Parathyroid adenoma (tissue), 2 donors: ENCODE data around the gene PARP12.

Experiments
- H2AFZ ChIP-seq: fragments of 300-600 bp; sonication (generic); one replicate; pipeline ENCODE4 v1.7.0; 2017; ENCODE audit warnings: antibody characterized with exemption, mild to moderate bottlenecking
- H3K27ac ChIP-seq: fragments of 300-600 bp; sonication (generic); one replicate; pipeline ENCODE4 v1.7.0; 2017
- H3K27me3 ChIP-seq: fragments of 300-600 bp; sonication (generic); one replicate; pipeline ENCODE4 v1.7.0; 2017; ENCODE audit warnings: low read length; ENCODE audit not compliant: control insufficient read depth, insufficient read depth
- H3K36me3 ChIP-seq: fragments of 300-600 bp; sonication (generic); one replicate; pipeline ENCODE4 v1.7.0; 2017; ENCODE audit warnings: low read length; ENCODE audit not compliant: control insufficient read depth, insufficient read depth
- H3K4me1 ChIP-seq: fragments of 300-600 bp; sonication (generic); one replicate; pipeline ENCODE4 v1.7.0; 2017; ENCODE audit warnings: control low read depth
- H3K4me2 ChIP-seq: fragments of 300-600 bp; sonication (generic); one replicate; pipeline ENCODE4 v1.7.0; 2017; ENCODE audit warnings: low read length
- H3K4me3 ChIP-seq: fragments of 300-600 bp; sonication (generic); one replicate; pipeline ENCODE4 v1.7.0; 2017; ENCODE audit warnings: low read depth, low read length
- H3K79me2 ChIP-seq: fragments of 300-600 bp; sonication (generic); one replicate; pipeline ENCODE4 v1.7.0; 2017; ENCODE audit warnings: control low read depth
- H3K9ac ChIP-seq: fragments of 300-600 bp; sonication (generic); one replicate; pipeline ENCODE4 v1.7.0; 2017; ENCODE audit warnings: mild to moderate bottlenecking
- H3K9me3 ChIP-seq: fragments of 300-600 bp; sonication (generic); one replicate; pipeline ENCODE4 v1.7.0; 2017; ENCODE audit warnings: low read length; ENCODE audit not compliant: control insufficient read depth
- CTCF ChIP-seq: fragments of 300-600 bp; sonication (generic); IDR thresholded peaks from one replicate; pipeline ENCODE4 v1.7.0; 2017; ENCODE audit warnings: antibody characterized with exemption, mild to moderate bottlenecking
- donor health status: primary hyperparathyroidism.

Gene PARP12

GRCh38 chr7:140016540-140016939 lies 46.2 kb downstream of the PARP12 start:
- no peak for TF ChIP-seq CTCF
- no peak overlapping the region for H3K4me3 ChIP-seq

DNA sequence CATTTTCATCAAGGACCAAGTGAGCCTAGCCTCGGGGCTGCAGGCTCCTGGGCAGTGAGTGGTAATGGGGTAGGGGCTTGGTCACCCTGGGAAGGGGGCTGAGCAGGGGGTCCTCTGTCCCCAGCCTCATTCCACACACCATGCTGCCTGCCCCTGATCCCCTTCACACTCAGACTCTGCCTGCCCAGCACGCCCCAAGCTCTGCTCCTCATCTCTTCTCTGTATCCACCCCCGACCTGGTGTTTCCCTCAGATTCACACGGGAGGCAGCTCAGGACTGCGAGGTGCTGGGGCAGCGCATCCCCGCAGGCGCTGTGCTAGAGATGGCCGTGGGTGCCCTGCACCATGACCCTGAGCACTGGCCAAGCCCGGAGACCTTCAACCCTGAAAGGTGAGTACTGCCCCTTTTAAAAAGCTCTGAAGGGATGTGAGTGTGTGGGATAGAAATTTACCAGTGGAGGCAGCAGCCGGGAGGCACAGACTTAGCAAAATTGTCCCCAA lies 47.2 kb downstream of the PARP12 start:
- Histone ChIP-seq H2AFZ (no peak overlapping the region), H3K4me1 (no peaks in the 10 kb centered on the region), H3K27ac (no peak overlapping the region), H3K9me3 (no peaks in the 10 kb centered on the region), H3K9ac (no peak overlapping the region), H3K4me2 (no peak overlapping the region), H3K4me3 (no peak overlapping the region), H3K27me3 (no peaks in the 10 kb centered on the region), H3K36me3 (no peaks in the 10 kb centered on the region), H3K79me2 (no peaks in the 10 kb centered on the region)
- no peak for TF ChIP-seq CTCF

More at GRCh38 chr7:140016540-140016939, 46.2 kb downstream of the PARP12 start:
- no peak overlapping the region for H2AFZ ChIP-seq
- no peaks in the 10 kb centered on the region for H3K27me3 ChIP-seq
- H3K9me3 ChIP-seq, result no peaks in the 10 kb centered on the region
- H3K27ac ChIP-seq, result no peak overlapping the region
- H3K4me2 ChIP-seq, result no peak overlapping the region
- no peak overlapping the region for H3K9ac ChIP-seq
- H3K36me3 ChIP-seq, result no peaks in the 10 kb centered on the region
- H3K79me2 ChIP-seq, result no peaks in the 10 kb centered on the region
- H3K4me1 ChIP-seq, result no peaks in the 10 kb centered on the region

GRCh38 chr7:140014123-140014522 lies 48.6 kb downstream of the PARP12 start:
- no peak for TF ChIP-seq CTCF
- no peak overlapping the region for H2AFZ ChIP-seq
- H3K27me3 ChIP-seq, result no peaks in the 10 kb centered on the region
- H3K9ac ChIP-seq, result no peak overlapping the region
- H3K36me3 ChIP-seq, result no peaks in the 10 kb centered on the region
- no peaks in the 10 kb centered on the region for H3K9me3 ChIP-seq
- no peak overlapping the region for H3K4me2 ChIP-seq
- H3K4me3 ChIP-seq, result no peak overlapping the region
- H3K79me2 ChIP-seq, result no peaks in the 10 kb centered on the region
- no peaks in the 10 kb centered on the region for H3K4me1 ChIP-seq
- H3K27ac ChIP-seq, result no peak overlapping the region

GRCh38 chr7:140013676-140014075 lies 49.1 kb downstream of the PARP12 start:
- Histone ChIP-seq H3K4me2 (no peak overlapping the region), H3K4me1 (no peaks in the 10 kb centered on the region), H3K9me3 (no peaks in the 10 kb centered on the region), H3K36me3 (no peaks in the 10 kb centered on the region), H3K9ac (no peak overlapping the region), H3K79me2 (no peaks in the 10 kb centered on the region), H3K4me3 (no peak overlapping the region), H3K27ac (no peak overlapping the region), H3K27me3 (no peaks in the 10 kb centered on the region), H2AFZ (no peak overlapping the region)
- no peak for TF ChIP-seq CTCF

DNA sequence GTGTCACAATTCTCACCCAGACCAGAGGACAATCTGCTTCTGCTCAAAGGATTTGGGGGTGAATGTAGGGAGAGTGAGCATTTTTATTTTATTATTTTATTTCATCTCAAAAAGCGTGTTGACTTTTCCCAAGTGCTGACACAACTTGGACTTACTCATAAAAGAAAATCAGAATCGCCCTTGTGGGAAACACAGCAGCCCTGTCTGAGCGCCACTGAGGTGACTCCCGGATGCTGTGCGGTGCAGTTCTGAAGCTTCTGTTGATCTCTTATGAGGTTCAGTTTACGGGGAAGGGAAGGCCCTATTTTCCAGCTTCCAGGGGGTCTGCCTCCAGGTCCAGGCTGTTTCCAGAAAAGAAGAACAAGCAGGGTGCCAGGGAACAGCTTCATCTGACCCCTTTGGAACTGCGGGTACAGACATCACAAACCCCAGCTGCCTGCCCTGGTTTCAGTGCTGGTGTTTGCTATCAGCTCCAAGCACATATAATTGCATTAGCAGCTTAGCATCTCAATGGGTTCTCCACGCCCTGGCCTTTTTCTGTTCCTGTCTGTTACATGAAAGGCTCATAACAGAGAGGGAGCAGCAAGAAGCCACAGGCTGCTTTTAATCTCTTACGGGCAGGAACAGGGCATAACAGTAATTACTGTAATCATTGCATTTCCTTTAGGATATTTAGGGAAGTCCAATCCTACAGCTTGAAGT lies 52.4 kb downstream of the PARP12 start:
- no peak overlapping the region for H3K4me2 ChIP-seq
- H3K79me2 ChIP-seq, result no peaks in the 10 kb centered on the region
- H3K27ac ChIP-seq, result no peak overlapping the region
- TF ChIP-seq CTCF, result no peak
- no peaks in the 10 kb centered on the region for H3K27me3 ChIP-seq
- H3K4me1 ChIP-seq, result no peaks in the 10 kb centered on the region
- no peaks in the 10 kb centered on the region for H3K9me3 ChIP-seq
- H2AFZ ChIP-seq, result no peak overlapping the region
- no peaks in the 10 kb centered on the region for H3K36me3 ChIP-seq
- no peak overlapping the region for H3K9ac ChIP-seq
- no peak overlapping the region for H3K4me3 ChIP-seq
